ENCODE measurements around the gene FPR2. TPM values are rescaled to one million over a fixed set of nuclear protein-coding genes. Genes with fewer than 3 reads are reported as not detected.

The FPR2 gene
- total RNA-seq (not detected), polyA plus RNA-seq (not detected)

GRCh38 chr19:51760697-51761356 is at the start of gene FPR2:
TSS of gene FPR2 (plus strand) at chr19:51761180. CDS start at chr19:51768659, 7,479 bp downstream.
- Mint-ChIP-seq H3K27ac (no peak within 1 kb of the TSS), H3K4me3 (no peak within 1 kb of the TSS)
- H3K27ac ChIP-seq (ENCODE audit: insufficient read depth, low read length, poor library complexity, severe bottlenecking): no peak within 1 kb of the TSS

GRCh38 chr19:51711702-51712101 is 49.3 kb upstream of the FPR2 start:
- H3K27me3 ChIP-seq (ENCODE audit: control insufficient read depth, insufficient read depth, low read length): no peaks in the 10 kb centered on the region
- H3K4me3 ChIP-seq (ENCODE audit: low read depth, low read length): no peak overlapping the region
- H3K36me3 ChIP-seq (ENCODE audit: control insufficient read depth, insufficient read depth, low read length): no peaks in the 10 kb centered on the region
- H3K4me1 Mint-ChIP-seq: peaks cover 2 to 12% (median 4%) of the 10 kb centered on the region in 4 donors
- H3K36me3 Mint-ChIP-seq: peaks cover 16% of the 10 kb centered on the region
- H3K27me3 Mint-ChIP-seq: peaks cover 11% of the 10 kb centered on the region
- H3K4me3 Mint-ChIP-seq: no peak overlapping the region
- ATAC-seq (ENCODE audit: low read depth in 2 of 2): no peak
- DNase-seq: no peak
- no peak overlapping the region for H3K27ac Mint-ChIP-seq
- H3K9me3 ChIP-seq (ENCODE audit: control insufficient read depth in 2 of 2, low read length in 2 of 2): no peaks in the 10 kb centered on the region
- H3K27ac ChIP-seq (ENCODE audit: insufficient read depth, low read length, poor library complexity, severe bottlenecking): no peak overlapping the region
- H3K4me1 ChIP-seq (ENCODE audit: control insufficient read depth, insufficient read depth, low read length, poor library complexity, severe bottlenecking): no peaks in the 10 kb centered on the region
- peaks cover 0 to 6% (median 5%) of the 10 kb centered on the region in 7 donors for H3K9me3 Mint-ChIP-seq

More at GRCh38 chr19:51760697-51761356, at the start of gene FPR2:
- no peak for DNase-seq
- H3K9me3 Mint-ChIP-seq: peaks cover 3 to 15% (median 10%) of the 10 kb centered on the region in 7 donors
- no peaks in the 10 kb centered on the region for H3K4me1 ChIP-seq (ENCODE audit: control insufficient read depth, insufficient read depth, low read length, poor library complexity, severe bottlenecking)
- H3K4me1 Mint-ChIP-seq: peaks cover 0 to 6% (median 2%) of the 10 kb centered on the region in 4 donors
- H3K36me3 Mint-ChIP-seq: no peaks in the 10 kb centered on the region
- no peaks in the 10 kb centered on the region for H3K27me3 Mint-ChIP-seq
- no peaks in the 10 kb centered on the region for H3K36me3 ChIP-seq (ENCODE audit: control insufficient read depth, insufficient read depth, low read length)
- H3K27me3 ChIP-seq (ENCODE audit: control insufficient read depth, insufficient read depth, low read length): no peaks in the 10 kb centered on the region
- no peak within 1 kb of the TSS for H3K4me3 ChIP-seq (ENCODE audit: low read depth, low read length)
- ATAC-seq (ENCODE audit: low read depth in 2 of 2): no peak
- H3K9me3 ChIP-seq (ENCODE audit: control insufficient read depth in 2 of 2, low read length in 2 of 2): peaks cover 4 to 6% of the 10 kb centered on the region in 2 experiments

DNA sequence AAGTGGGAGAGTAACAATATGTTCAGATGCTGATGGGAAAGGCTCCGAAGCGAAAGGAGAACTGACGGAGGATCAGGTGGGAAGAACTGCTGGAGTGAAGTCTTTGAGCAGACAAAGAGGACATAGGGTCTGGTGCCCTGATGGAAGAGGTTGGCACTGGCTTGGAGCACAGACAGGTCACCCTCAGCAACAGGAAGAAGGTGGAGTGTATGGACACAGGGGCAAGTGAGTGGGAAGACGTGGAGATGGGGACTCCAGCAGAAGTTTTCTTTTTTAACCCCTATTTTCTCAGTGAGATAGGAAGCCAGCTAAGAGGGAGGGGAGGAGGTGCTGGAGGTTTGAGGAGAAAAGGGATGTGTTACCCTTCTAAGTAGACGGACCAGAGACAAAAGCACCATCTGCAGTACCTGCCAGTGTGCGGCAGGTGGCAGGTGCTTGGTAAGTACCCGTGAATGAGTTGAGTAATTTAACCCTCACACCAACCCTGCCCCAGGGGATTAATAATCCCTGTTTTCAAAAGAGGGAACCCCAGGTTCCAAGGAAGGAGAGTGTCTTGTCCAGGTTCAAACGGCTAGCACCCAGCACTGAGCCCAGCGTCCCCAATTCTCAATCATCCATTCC is 48.4 kb upstream of the FPR2 start:
- H3K4me1 Mint-ChIP-seq: peaks cover 0 to 12% (median 4%) of the 10 kb centered on the region in 4 donors
- no peak for ATAC-seq (ENCODE audit: low read depth in 2 of 2)
- peaks cover 12% of the 10 kb centered on the region for H3K27me3 Mint-ChIP-seq
- Histone ChIP-seq H3K4me1 (ENCODE audit: control insufficient read depth, insufficient read depth, low read length, poor library complexity, severe bottlenecking) (no peaks in the 10 kb centered on the region), H3K36me3 (ENCODE audit: control insufficient read depth, insufficient read depth, low read length) (no peaks in the 10 kb centered on the region), H3K4me3 (ENCODE audit: low read depth, low read length) (no peak overlapping the region), H3K9me3 (ENCODE audit: control insufficient read depth in 2 of 2, low read length in 2 of 2) (no peaks in the 10 kb centered on the region), H3K27ac (ENCODE audit: insufficient read depth, low read length, poor library complexity, severe bottlenecking) (no peak overlapping the region), H3K27me3 (ENCODE audit: control insufficient read depth, insufficient read depth, low read length) (no peaks in the 10 kb centered on the region)
- no peak overlapping the region for H3K27ac Mint-ChIP-seq
- H3K9me3 Mint-ChIP-seq: peaks cover 0 to 6% (median 5%) of the 10 kb centered on the region in 7 donors
- H3K4me3 Mint-ChIP-seq: no peak overlapping the region
- H3K36me3 Mint-ChIP-seq: peaks cover 9% of the 10 kb centered on the region
- peak in 1 of 3 donors; percentile 37 for DNase-seq

- H3K4me3 ChIP-seq (ENCODE audit: low read depth, low read length): no peak overlapping the region
- Mint-ChIP-seq H3K4me1 (peaks cover 0 to 12% (median 1%) of the 10 kb centered on the region in 4 donors), H3K36me3 (peaks cover 8% of the 10 kb centered on the region), H3K27me3 (peaks cover 12% of the 10 kb centered on the region), H3K4me3 (no peak overlapping the region), H3K27ac (no peak overlapping the region), H3K9me3 (peaks cover 0 to 6% (median 5%) of the 10 kb centered on the region in 7 donors)
- H3K9me3 ChIP-seq (ENCODE audit: control insufficient read depth in 2 of 2, low read length in 2 of 2): no peaks in the 10 kb centered on the region
- H3K27ac ChIP-seq (ENCODE audit: insufficient read depth, low read length, poor library complexity, severe bottlenecking): no peak overlapping the region
- no peaks in the 10 kb centered on the region for H3K36me3 ChIP-seq (ENCODE audit: control insufficient read depth, insufficient read depth, low read length)
- no peaks in the 10 kb centered on the region for H3K4me1 ChIP-seq (ENCODE audit: control insufficient read depth, insufficient read depth, low read length, poor library complexity, severe bottlenecking)
- DNase-seq: no peak
- no peaks in the 10 kb centered on the region for H3K27me3 ChIP-seq (ENCODE audit: control insufficient read depth, insufficient read depth, low read length)
- ATAC-seq (ENCODE audit: low read depth in 2 of 2): no peak
Observed at GRCh38 chr19:51713319-51714285, 47.4 kb upstream of the FPR2 start.

GRCh38 chr19:51714848-51715247 is 46.1 kb upstream of the FPR2 start:
- H3K36me3 ChIP-seq (ENCODE audit: control insufficient read depth, insufficient read depth, low read length): no peaks in the 10 kb centered on the region
- Mint-ChIP-seq H3K4me1 (peaks cover 0 to 12% (median 1%) of the 10 kb centered on the region in 4 donors), H3K27ac (no peak overlapping the region), H3K27me3 (peaks cover 12% of the 10 kb centered on the region), H3K36me3 (peaks cover 8% of the 10 kb centered on the region), H3K4me3 (no peak overlapping the region), H3K9me3 (peaks cover 0 to 6% (median 5%) of the 10 kb centered on the region in 7 donors)
- DNase-seq (no peak), ATAC-seq (ENCODE audit: low read depth in 2 of 2) (no peak)
- no peak overlapping the region for H3K27ac ChIP-seq (ENCODE audit: insufficient read depth, low read length, poor library complexity, severe bottlenecking)
- H3K9me3 ChIP-seq (ENCODE audit: control insufficient read depth in 2 of 2, low read length in 2 of 2): no peaks in the 10 kb centered on the region
- H3K4me1 ChIP-seq (ENCODE audit: control insufficient read depth, insufficient read depth, low read length, poor library complexity, severe bottlenecking): no peaks in the 10 kb centered on the region
- H3K27me3 ChIP-seq (ENCODE audit: control insufficient read depth, insufficient read depth, low read length): no peaks in the 10 kb centered on the region
- no peak overlapping the region for H3K4me3 ChIP-seq (ENCODE audit: low read depth, low read length)

- Histone ChIP-seq H3K4me1 (ENCODE audit: control insufficient read depth, insufficient read depth, low read length, poor library complexity, severe bottlenecking) (no peaks in the 10 kb centered on the region), H3K36me3 (ENCODE audit: control insufficient read depth, insufficient read depth, low read length) (no peaks in the 10 kb centered on the region), H3K9me3 (ENCODE audit: control insufficient read depth in 2 of 2, low read length in 2 of 2) (no peaks in the 10 kb centered on the region), H3K4me3 (ENCODE audit: low read depth, low read length) (no peak overlapping the region), H3K27ac (ENCODE audit: insufficient read depth, low read length, poor library complexity, severe bottlenecking) (no peak overlapping the region), H3K27me3 (ENCODE audit: control insufficient read depth, insufficient read depth, low read length) (no peaks in the 10 kb centered on the region)
- H3K4me1 Mint-ChIP-seq: peaks cover 0 to 7% (median 1%) of the 10 kb centered on the region in 4 donors
- peak overlapping the region in 1 of 3 donors; percentile 39 for H3K27ac Mint-ChIP-seq
- H3K27me3 Mint-ChIP-seq: peaks cover 17% of the 10 kb centered on the region
- ATAC-seq (ENCODE audit: low read depth in 2 of 2) (no peak), DNase-seq (no peak)
- H3K9me3 Mint-ChIP-seq: peaks cover 0 to 6% (median 5%) of the 10 kb centered on the region in 7 donors
- no peak overlapping the region for H3K4me3 Mint-ChIP-seq
- peaks cover 5% of the 10 kb centered on the region for H3K36me3 Mint-ChIP-seq
Observed at GRCh38 chr19:51715850-51716249, 45.1 kb upstream of the FPR2 start.

- H3K4me1 Mint-ChIP-seq: peaks cover 0 to 3% (median 1%) of the 10 kb centered on the region in 4 donors
- no peak for ATAC-seq (ENCODE audit: low read depth in 2 of 2)
- Histone ChIP-seq H3K4me3 (ENCODE audit: low read depth, low read length) (no peak overlapping the region), H3K27me3 (ENCODE audit: control insufficient read depth, insufficient read depth, low read length) (no peaks in the 10 kb centered on the region), H3K27ac (ENCODE audit: insufficient read depth, low read length, poor library complexity, severe bottlenecking) (no peak overlapping the region), H3K4me1 (ENCODE audit: control insufficient read depth, insufficient read depth, low read length, poor library complexity, severe bottlenecking) (no peaks in the 10 kb centered on the region), H3K36me3 (ENCODE audit: control insufficient read depth, insufficient read depth, low read length) (no peaks in the 10 kb centered on the region), H3K9me3 (ENCODE audit: control insufficient read depth in 2 of 2, low read length in 2 of 2) (no peaks in the 10 kb centered on the region)
- peaks cover 0 to 7% (median 5%) of the 10 kb centered on the region in 7 donors for H3K9me3 Mint-ChIP-seq
- H3K4me3 Mint-ChIP-seq: no peak overlapping the region
- H3K36me3 Mint-ChIP-seq: peaks cover 5% of the 10 kb centered on the region
- no peak for DNase-seq
- peaks cover 21% of the 10 kb centered on the region for H3K27me3 Mint-ChIP-seq
- no peak overlapping the region for H3K27ac Mint-ChIP-seq
Observed at GRCh38 chr19:51716925-51717324, 44.1 kb upstream of the FPR2 start.

Data from CD4-positive, CD25-positive, alpha-beta regulatory T cell (primary cell).